HepG2 (cell line): Measurements from ENCODE around the gene ZNF316. TPM values are rescaled to one million over a fixed set of nuclear protein-coding genes. Genes with fewer than 3 reads are reported as not detected.

Experiments used
- ARID4A ChIP-seq: sonication (generic); formaldehyde crosslinking; IDR thresholded peaks from 2 replicates; pipeline ENCODE4 v1.5.0; 2020; ENCODE audit warnings: mild to moderate bottlenecking, missing genetic modification reagents, borderline replicate concordance
- ATM ChIP-seq: fragments of 450-650 bp; IDR thresholded peaks from 2 replicates; pipeline ENCODE4 v1.7.1; 2017; ENCODE audit warnings: mild to moderate bottlenecking, borderline replicate concordance
- CENPT ChIP-seq: sonication (generic); formaldehyde crosslinking; IDR thresholded peaks from 2 replicates; pipeline ENCODE4 v1.8.0; 2022; ENCODE audit warnings: low read depth, mild to moderate bottlenecking, moderate library complexity, missing genetic modification reagents
- DNMT3B ChIP-seq: conservative IDR thresholded peaks from 2 replicates; pipeline ENCODE4 v1.6.1; 2016; ENCODE audit warnings: missing biosample characterization, control low read depth
- ELF1 ChIP-seq: sonication (generic); formaldehyde crosslinking; IDR thresholded peaks from 2 replicates; pipeline ENCODE4 v1.4.0; 2020; ENCODE audit warnings: missing genetic modification reagents
- HDAC2 ChIP-seq: sonication (generic); formaldehyde crosslinking; IDR thresholded peaks from 2 replicates; pipeline ENCODE4 v1.4.0; 2020; ENCODE audit warnings: missing genetic modification reagents
- HNF4G ChIP-seq, 2 experiments: sonication (generic) in 1 of 2; formaldehyde crosslinking in 1 of 2; IDR thresholded peaks; 2 replicates each; pipeline versions ENCODE4 v1.4.0 to v1.6.1; 2011 to 2020; ENCODE audit warnings: borderline replicate concordance in 2 of 2, low read depth in 2 of 2, mild to moderate bottlenecking in 2 of 2, low read length in 1 of 2, missing genetic modification reagents in 1 of 2, moderate library complexity in 1 of 2
- IRF2 ChIP-seq: IDR thresholded peaks from 2 replicates; pipeline ENCODE4 v1.6.1; 2018; ENCODE audit warnings: missing genetic modification reagents, missing compliant biosample characterization
- JUND ChIP-seq: sonication (generic); formaldehyde crosslinking; IDR thresholded peaks from 2 replicates; pipeline ENCODE4 v1.8.0; 2022; ENCODE audit warnings: mild to moderate bottlenecking, missing genetic modification reagents
- NFKBIZ ChIP-seq: IDR thresholded peaks from 2 replicates; pipeline ENCODE4 v1.6.1; 2018; ENCODE audit warnings: missing genetic modification reagents, missing compliant biosample characterization
- POLR2G ChIP-seq: fragments of 200-400 bp; formaldehyde crosslinking; IDR thresholded peaks from 2 replicates; pipeline ENCODE4 v1.6.1; 2018; ENCODE audit warnings: mild to moderate bottlenecking, low read depth, low read length, moderate library complexity
- U2AF2 ChIP-seq: fragments of 200-400 bp; formaldehyde crosslinking; IDR thresholded peaks from 2 replicates; pipeline ENCODE4 v1.6.1; 2017; ENCODE audit warnings: low read depth, mild to moderate bottlenecking, low read length
- ZNF18 ChIP-seq: sonication (generic); formaldehyde crosslinking; IDR thresholded peaks from 2 replicates; pipeline ENCODE4 v1.8.0; 2022; ENCODE audit warnings: mild to moderate bottlenecking, missing genetic modification reagents; ENCODE audit not compliant: insufficient replicate concordance
- ZNF609 ChIP-seq: sonication (generic); formaldehyde crosslinking; IDR thresholded peaks from 2 replicates; pipeline ENCODE4 v1.4.0; 2020; ENCODE audit warnings: mild to moderate bottlenecking, missing genetic modification reagents, borderline replicate concordance
- ZZZ3 ChIP-seq: sonication (generic); formaldehyde crosslinking; IDR thresholded peaks from 2 replicates; pipeline ENCODE4 v1.4.0; 2020; ENCODE audit warnings: missing genetic modification reagents, mild to moderate bottlenecking, borderline replicate concordance
- polyA plus RNA-seq, 8 experiments: library from polyadenylated mRNA; depleted of rRNA in 3 of 8; stranded (reverse) in 7 of 8; unstranded in 1 of 8; fragments of >200 nt; fragmentation: Illumina TruSeq in 4 of 8; extraction: Trizol in 4 of 8; gene quantifications; 2 replicates each; pipeline versions ENCODE4 v1.2.1 to v1.2.3, GENCODE V29; 2011 to 2016; ENCODE audit warnings: low read depth in 4 of 8, missing spikeins in 1 of 8, mixed read lengths in 1 of 8; ENCODE audit not compliant: insufficient read depth in 1 of 8
- total RNA-seq, 5 experiments: library from RNA; depleted of rRNA; stranded (reverse); fragments of >200 nt; fragmentation: Illumina TruSeq; extraction: Trizol; gene quantifications; 2 replicates each; pipeline ENCODE4 v1.2.3, GENCODE V29; 2016; ENCODE audit warnings: low read depth in 1 of 5
- TF ChIP-seq, protein P1 (sequence below): sonication (generic); formaldehyde crosslinking; IDR thresholded peaks from 2 replicates; pipeline ENCODE4 v1.5.0; 2020; ENCODE audit warnings: missing genetic modification reagents

The ZNF316 gene
- total and polyA plus RNA-seq, 2 of the 13 experiments (the other 11 are each of a cell fraction or from before 2014, with no cell fraction given): 4.3 to 9.9 TPM

- TF ChIP-seq ZNF18 (CRISPR knock-in tag) (no peak), ARID4A (CRISPR knock-in tag) (peak; percentile 83), DNMT3B (CRISPR knock-in tag) (no peak), ZZZ3 (CRISPR knock-in tag) (no peak), U2AF2 (no peak), POLR2G (peak; percentile 78), JUND (no peak), ATM (no peak), NFKBIZ (no peak), IRF2 (no peak), HDAC2 (CRISPR knock-in tag) (peak; percentile 35; the same call in 1 of the 2 replicates), CENPT (0 out of 2 replicates have a peak, but pooled peaks have one; percentile 51), ELF1 (CRISPR knock-in tag) (no peak), HNF4G (IDR thresholded peaks at IDR 0.05; ENCODE audit: borderline replicate concordance, low read depth, low read length) (peak; percentile 35; the same call in 1 of the 2 replicates), HNF4G (CRISPR knock-in tag; IDR thresholded peaks at IDR 0.05; ENCODE audit: borderline replicate concordance, low read depth) (no peak), ZNF609 (CRISPR knock-in tag) (no peak)
- TF ChIP-seq, protein P1, sequence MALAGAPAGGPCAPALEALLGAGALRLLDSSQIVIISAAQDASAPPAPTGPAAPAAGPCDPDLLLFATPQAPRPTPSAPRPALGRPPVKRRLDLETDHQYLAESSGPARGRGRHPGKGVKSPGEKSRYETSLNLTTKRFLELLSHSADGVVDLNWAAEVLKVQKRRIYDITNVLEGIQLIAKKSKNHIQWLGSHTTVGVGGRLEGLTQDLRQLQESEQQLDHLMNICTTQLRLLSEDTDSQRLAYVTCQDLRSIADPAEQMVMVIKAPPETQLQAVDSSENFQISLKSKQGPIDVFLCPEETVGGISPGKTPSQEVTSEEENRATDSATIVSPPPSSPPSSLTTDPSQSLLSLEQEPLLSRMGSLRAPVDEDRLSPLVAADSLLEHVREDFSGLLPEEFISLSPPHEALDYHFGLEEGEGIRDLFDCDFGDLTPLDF (CRISPR knock-in tag): no peak
Measured at GRCh38 chr7:6589829-6590644, 47.1 kb upstream of the ZNF316 start, which contains the start of gene INTS15 (continued).
